NT2/D1 (cell line): ENCODE results near the gene RAB26.
"Not testable (repeated sequence)": the region's sequence is repeated elsewhere in the genome, so short reads cannot be mapped to it uniquely, and the experiment has no call there.

ENCODE experiments used
- DNase-seq: peaks from one replicate; pipeline ENCODE4 v3.0.0-alpha.2; 2011; ENCODE audit warnings: low read depth, low spot score
- H3K27me3 ChIP-seq: 2 replicates; pipeline ENCODE4 v1.6.0; 2011; ENCODE audit warnings: mild to moderate bottlenecking; ENCODE audit not compliant: insufficient read length, insufficient read depth
- H3K36me3 ChIP-seq: 2 replicates; pipeline ENCODE4 v1.6.1; 2011; ENCODE audit warnings: mild to moderate bottlenecking, low read length, mixed read lengths; ENCODE audit not compliant: insufficient read depth, insufficient read length
- H3K4me1 ChIP-seq: 2 replicates; pipeline ENCODE4 v1.5.1; 2011; ENCODE audit not compliant: insufficient read depth, insufficient read length
- H3K4me3 ChIP-seq: 2 replicates; pipeline ENCODE4 v1.5.1; 2011; ENCODE audit warnings: low read depth; ENCODE audit not compliant: insufficient read length
- H3K9ac ChIP-seq: 2 replicates; pipeline ENCODE4 v1.6.0; 2011; ENCODE audit warnings: low read depth; ENCODE audit not compliant: insufficient read length
- H3K9me3 ChIP-seq: 2 replicates; pipeline ENCODE4 v1.5.1; 2011; ENCODE audit warnings: mild to moderate bottlenecking, low read length; ENCODE audit not compliant: insufficient read depth
- SUZ12 ChIP-seq: IDR thresholded peaks from 2 replicates; pipeline ENCODE4 v1.6.1; 2011; ENCODE audit not compliant: insufficient read length, insufficient read depth; ENCODE audit errors: extremely low read depth
- YY1 ChIP-seq: IDR thresholded peaks from 2 replicates; pipeline ENCODE4 v1.6.1; 2011; ENCODE audit not compliant: insufficient read length, insufficient read depth
- ZNF274 ChIP-seq: IDR thresholded peaks from 2 replicates; pipeline ENCODE4 v1.6.1; 2011; ENCODE audit warnings: mild to moderate bottlenecking, low read depth, low read length

RAB26 gene

GRCh38 chr16:2109872-2110271 is 38.6 kb upstream of the RAB26 start:
- not testable (repeated sequence) for DNase-seq

GRCh38 chr16:2110332-2111008 is 38.0 kb upstream of the RAB26 start:
- H3K9me3 ChIP-seq, H3K27me3 ChIP-seq, DNase-seq, H3K9ac ChIP-seq, H3K4me1 ChIP-seq, H3K4me3 ChIP-seq: not testable (repeated sequence)
- H3K36me3 ChIP-seq, result peaks cover 45% of the 10 kb centered on the region

More at GRCh38 chr16:2109872-2110271, 38.6 kb upstream of the RAB26 start:
- H3K4me1 ChIP-seq, H3K9me3 ChIP-seq, H3K9ac ChIP-seq, H3K27me3 ChIP-seq, H3K4me3 ChIP-seq: not testable (repeated sequence)
- H3K36me3 ChIP-seq, result peaks cover 49% of the 10 kb centered on the region

GRCh38 chr16:2111009-2111353 is 37.4 kb upstream of the RAB26 start:
- not testable (repeated sequence) for DNase-seq, H3K9ac ChIP-seq, H3K4me1 ChIP-seq, H3K27me3 ChIP-seq, H3K4me3 ChIP-seq, H3K9me3 ChIP-seq
- H3K36me3 ChIP-seq, result peaks cover 42% of the 10 kb centered on the region

GRCh38 chr16:2111412-2112335 is 36.8 kb upstream of the RAB26 start:
- not testable (repeated sequence) for H3K9ac ChIP-seq, DNase-seq

GRCh38 chr16:2112539-2113106 is 35.8 kb upstream of the RAB26 start:
- not testable (repeated sequence) for H3K4me1 ChIP-seq, H3K9me3 ChIP-seq, H3K27me3 ChIP-seq, H3K9ac ChIP-seq, DNase-seq, H3K4me3 ChIP-seq
- H3K36me3 ChIP-seq, result peaks cover 36% of the 10 kb centered on the region

More at GRCh38 chr16:2111412-2112335, 36.8 kb upstream of the RAB26 start:
- peaks cover 42% of the 10 kb centered on the region for H3K36me3 ChIP-seq
- H3K4me1 ChIP-seq, H3K9me3 ChIP-seq, H3K4me3 ChIP-seq, H3K27me3 ChIP-seq: not testable (repeated sequence)

GRCh38 chr16:2114225-2114624 is 34.2 kb upstream of the RAB26 start:
- DNase-seq, H3K9me3 ChIP-seq, H3K27me3 ChIP-seq, H3K4me1 ChIP-seq, H3K4me3 ChIP-seq, H3K9ac ChIP-seq: not testable (repeated sequence)
- peaks cover 24% of the 10 kb centered on the region for H3K36me3 ChIP-seq

GRCh38 chr16:2114885-2115590 is 33.4 kb upstream of the RAB26 start:
- H3K36me3 ChIP-seq, result peaks cover 23% of the 10 kb centered on the region
- H3K9me3 ChIP-seq, H3K9ac ChIP-seq, H3K4me3 ChIP-seq, H3K27me3 ChIP-seq, DNase-seq, H3K4me1 ChIP-seq: not testable (repeated sequence)

- Histone ChIP-seq H3K4me1 (no peaks in the 10 kb centered on the region), H3K36me3 (peaks cover 22% of the 10 kb centered on the region), H3K27me3 (no peaks in the 10 kb centered on the region), H3K9me3 (no peaks in the 10 kb centered on the region), H3K9ac (no peak overlapping the region), H3K4me3 (no peak overlapping the region)
- TF ChIP-seq SUZ12 (no peak), ZNF274 (no peak), YY1 (no peak)
- no peak for DNase-seq
These were observed 32.8 kb upstream of the RAB26 start for GRCh38 chr16:2115591-2115973.

GRCh38 chr16:2116428-2116827 is 32.0 kb upstream of the RAB26 start:
- H3K27me3 ChIP-seq, H3K9me3 ChIP-seq, H3K9ac ChIP-seq, H3K4me1 ChIP-seq, DNase-seq, H3K4me3 ChIP-seq: not testable (repeated sequence)
- peaks cover 15% of the 10 kb centered on the region for H3K36me3 ChIP-seq

- not testable (repeated sequence) for DNase-seq, H3K27me3 ChIP-seq, H3K9ac ChIP-seq, H3K9me3 ChIP-seq, H3K4me1 ChIP-seq, H3K4me3 ChIP-seq
- H3K36me3 ChIP-seq, result peaks cover 11% of the 10 kb centered on the region
These were observed 31.1 kb upstream of the RAB26 start for GRCh38 chr16:2117341-2117740.
